GM18505 (cell line): Measurements from ENCODE around the gene NUP205.
"Not testable (repeated sequence)": the region's sequence is repeated elsewhere in the genome, so short reads cannot be mapped to it uniquely, and the experiment has no call there.

Experiments
- ATAC-seq: cut with Tn5 transposase; IDR thresholded peaks from one replicate; pipeline ENCODE4 v1.9.1; 2021; ENCODE audit not compliant: unreplicated experiment
- POLR2A ChIP-seq: IDR thresholded peaks from 4 replicates; pipeline ENCODE4 v1.6.1; 2011; ENCODE audit warnings: borderline replicate concordance; ENCODE audit not compliant: insufficient read depth, insufficient read length; ENCODE audit errors: extremely low read depth

The NUP205 gene

GRCh38 chr7:135682191-135682590 is 124.5 kb downstream of the NUP205 start:
- TF ChIP-seq POLR2A = no peak
- no peak for ATAC-seq

- no peak for TF ChIP-seq POLR2A
- no peak for ATAC-seq
Measured at GRCh38 chr7:135683609-135684008, 125.9 kb downstream of the NUP205 start.

GRCh38 chr7:135684136-135684535 is 126.4 kb downstream of the NUP205 start:
- TF ChIP-seq POLR2A = no peak
- ATAC-seq = no peak

DNA sequence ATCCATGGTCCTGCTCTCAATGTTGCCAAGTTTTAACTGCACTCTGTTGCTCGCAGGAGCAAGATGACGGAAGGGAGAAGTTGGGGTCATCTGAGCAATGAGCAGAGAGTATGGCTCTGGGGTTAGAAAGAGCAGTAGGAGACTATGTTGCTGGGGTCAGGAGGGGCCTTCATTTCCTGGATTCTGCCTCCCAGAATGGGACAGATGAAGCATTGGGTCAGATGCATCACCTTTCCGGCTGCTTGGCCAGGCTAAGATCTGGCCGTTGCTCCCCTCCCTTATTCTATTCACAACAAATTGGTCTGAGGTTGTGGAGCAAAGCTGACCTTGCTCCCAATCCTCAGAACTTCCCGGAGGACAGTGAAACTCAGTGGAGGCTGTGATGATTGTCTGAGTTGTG is 127.0 kb downstream of the NUP205 start:
- TF ChIP-seq POLR2A = no peak
- ATAC-seq = no peak

GRCh38 chr7:135685306-135686084 is 127.8 kb downstream of the NUP205 start:
- ATAC-seq = no peak
- no peak for TF ChIP-seq POLR2A

DNA sequence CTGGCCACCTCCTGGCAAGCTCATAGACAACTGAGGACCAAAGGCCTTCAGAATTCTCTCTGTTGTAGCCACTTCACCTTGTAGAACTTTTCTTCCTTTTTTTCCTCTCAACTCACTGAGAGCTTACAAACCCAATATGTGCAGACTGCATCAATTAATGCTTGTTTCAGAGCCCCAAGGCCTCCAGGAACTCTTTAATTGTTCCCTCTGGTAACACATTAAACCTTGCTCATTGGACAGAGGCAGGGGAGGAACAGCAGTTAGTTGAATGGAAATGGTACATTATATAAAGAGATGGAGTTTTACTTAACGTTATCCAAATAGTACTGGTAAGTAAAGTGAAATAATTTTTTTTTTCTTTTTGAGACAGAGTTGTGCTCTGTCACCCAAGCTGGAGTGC is 129.7 kb downstream of the NUP205 start:
- no peak for ATAC-seq
- no peak for TF ChIP-seq POLR2A

GRCh38 chr7:135690566-135690965 is 132.8 kb downstream of the NUP205 start:
- no peak for ATAC-seq
- TF ChIP-seq POLR2A = no peak

DNA sequence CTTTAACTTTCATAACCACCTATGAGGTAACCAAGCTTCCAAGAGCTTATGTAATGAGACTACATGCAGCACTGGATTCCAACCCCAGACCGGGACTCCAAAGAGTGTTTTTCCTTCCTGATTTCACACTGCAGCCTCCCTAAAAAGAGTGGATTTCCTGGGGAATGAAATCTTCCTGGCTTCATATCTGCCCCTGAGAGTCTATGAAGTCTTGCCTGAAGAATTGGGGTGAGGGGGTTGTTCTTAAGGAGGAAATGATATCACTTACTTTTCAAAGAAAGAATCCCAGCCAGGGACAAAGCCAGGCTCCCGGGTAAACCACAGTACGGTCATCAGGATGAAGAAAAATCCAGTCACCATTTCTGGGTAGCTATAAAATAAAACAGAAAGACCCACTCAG is 134.3 kb downstream of the NUP205 start:
- no peak for TF ChIP-seq POLR2A
- no peak for ATAC-seq

DNA sequence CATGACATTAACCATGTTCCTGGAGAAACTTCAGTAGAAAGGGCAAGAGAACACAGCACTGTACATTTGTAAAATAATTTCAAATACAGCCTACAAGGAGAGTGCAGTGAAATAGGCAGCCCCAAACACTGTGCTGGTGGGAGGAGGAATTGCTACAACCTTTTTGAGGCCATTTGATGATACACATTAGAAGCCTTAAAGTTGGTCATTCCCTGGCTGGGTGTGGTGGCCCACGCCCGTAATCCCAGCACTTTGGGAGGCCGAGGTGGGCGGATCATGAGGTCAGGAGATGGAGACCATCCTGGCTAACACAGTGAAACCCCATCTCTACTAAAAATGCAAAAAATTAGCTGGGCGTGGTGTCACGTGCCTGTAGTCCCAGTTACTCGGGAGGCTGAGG is 134.9 kb downstream of the NUP205 start:
- ATAC-seq = not testable (repeated sequence)

GRCh38 chr7:135693558-135693957 is 135.8 kb downstream of the NUP205 start:
- no peak for ATAC-seq
- no peak for TF ChIP-seq POLR2A

GRCh38 chr7:135697276-135698049 is 139.7 kb downstream of the NUP205 start:
- TF ChIP-seq POLR2A = no peak
- ATAC-seq = no peak
